NCI-H2196 treated with DMSO at 0.1 percent for 48 hours (cell line): ENCODE data around the gene CITED1.

Source experiments
- DNase-seq: peaks from one replicate; lab custom pipeline; 2025; ENCODE audit not compliant: unreplicated experiment; lab: John Stamatoyannopoulos, UW

The CITED1 gene

DNA sequence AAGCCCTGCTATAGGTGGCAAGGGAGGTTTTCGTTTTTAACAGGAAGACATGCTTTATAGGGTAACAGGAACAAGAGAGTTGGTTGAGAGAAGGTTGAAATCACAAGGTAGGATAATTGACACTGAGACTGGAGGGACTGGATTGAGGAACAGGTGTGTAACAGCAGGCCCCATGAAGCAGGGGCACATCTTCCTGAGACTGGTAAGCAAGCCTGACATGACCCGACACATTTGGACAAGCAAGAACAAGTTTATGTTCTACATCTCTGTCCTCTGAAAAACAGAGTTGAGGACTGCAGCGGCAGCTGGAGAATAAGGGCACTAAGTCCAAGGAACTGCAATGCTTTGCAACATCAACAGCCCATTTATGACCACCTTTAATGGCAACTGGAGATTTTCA, 33.9 kb downstream of the CITED1 start:
- no peak for DNase-seq

DNA sequence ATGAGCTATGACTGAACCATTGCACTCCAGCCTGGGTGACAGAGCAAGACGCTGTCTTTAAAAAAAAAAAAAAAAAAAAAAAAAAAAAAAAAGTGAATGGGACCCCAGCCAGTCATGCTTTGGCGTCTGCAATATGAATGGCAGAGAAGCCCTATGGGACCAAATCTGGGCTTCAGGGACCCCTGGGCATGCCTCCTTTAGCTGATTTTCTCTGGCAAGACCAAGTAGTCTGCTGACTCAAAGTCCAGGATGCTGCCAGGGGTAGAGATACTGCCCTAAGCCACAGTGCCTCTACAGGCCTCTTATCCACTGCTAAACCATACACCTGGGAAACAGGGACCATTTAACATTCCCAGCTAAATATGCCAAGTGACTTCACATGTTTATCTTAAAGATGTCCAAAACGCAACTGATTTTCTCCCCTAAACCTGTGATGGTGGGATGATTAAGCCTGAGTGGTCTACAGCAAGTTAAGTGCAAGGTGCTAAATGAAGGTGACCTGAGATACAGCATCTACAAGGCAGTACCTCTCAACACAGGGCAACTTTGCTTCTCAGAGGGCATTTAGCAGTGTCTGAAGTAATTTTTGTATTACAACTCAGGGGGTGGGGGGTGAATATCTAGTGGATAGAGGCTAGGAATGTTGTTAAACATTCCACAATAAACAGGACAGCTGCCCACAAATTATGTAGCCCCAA, 34.5 kb downstream of the CITED1 start:
- no peak for DNase-seq

DNA sequence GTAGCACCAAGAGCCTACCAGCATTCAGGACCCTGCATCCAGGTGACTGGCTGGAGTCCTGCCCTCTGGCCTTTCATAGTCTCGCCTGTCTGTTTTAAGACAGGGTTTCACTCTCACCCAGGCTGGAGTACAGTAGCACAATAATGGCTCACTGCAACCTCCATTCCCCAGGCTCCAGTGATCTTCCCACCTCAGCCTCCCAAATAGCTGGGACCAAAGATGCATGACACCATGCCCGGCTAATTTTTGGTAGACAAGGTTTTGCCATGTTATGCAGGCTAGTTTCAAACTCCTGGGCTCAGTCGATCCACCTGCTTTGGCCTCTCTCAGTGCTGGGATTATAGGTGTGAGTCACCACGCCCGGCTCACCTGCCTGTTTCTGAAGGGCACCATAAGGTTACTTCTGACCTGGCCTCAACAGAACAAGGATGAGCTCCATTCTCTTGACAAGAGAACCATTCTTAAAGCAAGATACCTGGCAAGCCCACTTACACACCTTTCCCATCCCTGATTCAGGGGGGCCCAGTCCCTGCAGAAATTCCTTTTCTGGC, 35.3 kb downstream of the CITED1 start:
- no peak for DNase-seq

DNA sequence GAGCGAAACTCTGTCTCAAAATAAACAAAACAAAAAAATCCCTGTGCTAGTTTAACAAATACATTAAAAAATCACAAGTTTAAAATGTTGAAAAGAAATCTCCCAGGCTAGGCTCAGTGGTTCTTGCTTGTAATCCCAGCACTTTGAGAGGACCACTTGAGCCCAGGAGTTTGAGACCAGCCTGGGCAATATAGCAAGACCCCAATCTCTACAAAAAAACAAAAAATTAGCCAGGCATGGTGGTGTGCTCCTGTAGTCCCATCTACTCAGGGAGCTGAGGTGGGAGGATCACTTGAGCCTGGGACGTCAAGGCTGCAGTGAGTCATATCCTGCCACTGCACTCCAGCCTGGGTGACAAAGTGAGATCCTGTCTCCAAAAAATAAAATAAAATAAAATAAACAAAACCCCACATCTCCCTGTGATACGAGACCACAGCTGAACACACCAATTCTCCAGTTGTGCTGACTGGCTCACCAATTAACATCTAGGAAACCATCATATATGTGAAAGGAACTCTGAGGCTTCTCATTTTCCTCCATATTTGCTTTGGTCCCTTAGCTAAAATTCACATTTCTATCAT, 36.0 kb downstream of the CITED1 start:
- DNase-seq: no peak

DNA sequence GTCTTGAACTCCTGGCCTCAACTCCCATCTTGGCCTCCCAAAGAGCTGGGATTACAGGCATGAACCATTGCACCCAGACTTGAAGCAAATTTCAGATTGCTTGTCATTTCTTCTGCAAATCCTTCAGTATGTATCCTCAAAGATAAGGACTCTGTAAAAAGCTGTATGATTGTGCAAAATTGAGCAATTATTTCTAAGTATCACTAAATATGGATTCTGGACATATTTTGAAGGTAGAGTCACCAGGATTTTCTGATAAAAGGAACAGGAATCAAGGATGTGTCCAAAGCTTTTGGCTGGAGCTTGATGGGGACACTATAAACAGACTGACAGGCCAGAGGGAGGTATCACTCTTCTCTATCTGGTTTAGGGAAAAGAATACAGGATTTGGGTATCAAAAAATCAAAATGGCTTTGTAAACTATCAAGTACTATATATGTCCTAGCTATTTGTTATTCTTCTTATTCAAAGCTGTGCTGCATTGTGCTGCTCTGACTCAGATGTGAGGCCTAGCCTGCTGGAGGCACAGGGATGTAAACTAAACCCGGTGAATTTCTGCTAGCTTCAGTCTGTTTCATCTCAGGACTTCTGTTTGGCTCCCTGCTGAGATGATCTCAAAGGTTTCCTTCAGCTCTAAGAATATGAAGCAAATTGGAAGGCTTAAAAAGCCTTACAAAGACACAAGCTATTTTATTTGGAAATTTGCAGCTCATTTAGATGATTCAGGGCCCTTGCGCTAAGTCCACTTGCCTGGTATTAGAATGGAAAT, 36.9 kb downstream of the CITED1 start:
- DNase-seq: no peak

DNA sequence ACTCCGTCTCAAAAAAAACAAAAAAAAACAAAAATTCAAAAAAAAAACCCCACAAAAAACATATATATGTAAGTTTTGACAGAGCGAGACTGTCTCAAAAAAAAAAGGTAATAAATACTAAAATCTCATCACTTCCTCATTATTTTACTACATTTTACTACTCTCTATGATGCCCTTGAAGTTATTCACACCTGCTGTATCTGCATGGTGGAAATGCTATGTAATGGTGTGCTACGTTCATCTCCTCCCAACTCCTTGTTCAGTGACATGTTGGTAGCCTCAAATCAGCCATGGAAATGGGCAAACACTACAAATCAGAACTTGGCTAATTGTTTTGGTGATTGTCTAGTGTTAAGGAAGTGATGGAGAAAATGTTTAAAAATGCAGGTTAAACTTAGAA, 40.5 kb downstream of the CITED1 start:
- DNase-seq: no peak

DNA sequence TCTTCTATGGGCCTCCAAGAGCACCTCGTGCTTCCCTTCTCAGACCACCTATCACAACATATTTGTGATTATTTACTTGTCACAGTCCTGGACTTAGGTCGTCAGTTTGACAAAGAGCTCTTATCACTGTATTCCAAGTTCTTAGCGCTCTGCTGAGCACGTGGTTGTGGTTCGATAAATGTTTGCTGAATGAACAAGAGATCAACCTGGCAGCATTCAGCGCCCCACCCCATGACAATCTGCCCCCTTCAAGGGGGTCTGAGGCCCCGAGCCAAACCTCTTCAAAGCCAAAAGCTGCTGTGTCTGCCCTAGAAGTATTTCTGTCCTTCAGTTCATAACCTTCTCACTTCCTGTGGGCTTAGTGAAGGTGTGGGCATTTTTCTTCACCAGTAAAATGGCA, 43.6 kb downstream of the CITED1 start:
- DNase-seq: no peak

DNA sequence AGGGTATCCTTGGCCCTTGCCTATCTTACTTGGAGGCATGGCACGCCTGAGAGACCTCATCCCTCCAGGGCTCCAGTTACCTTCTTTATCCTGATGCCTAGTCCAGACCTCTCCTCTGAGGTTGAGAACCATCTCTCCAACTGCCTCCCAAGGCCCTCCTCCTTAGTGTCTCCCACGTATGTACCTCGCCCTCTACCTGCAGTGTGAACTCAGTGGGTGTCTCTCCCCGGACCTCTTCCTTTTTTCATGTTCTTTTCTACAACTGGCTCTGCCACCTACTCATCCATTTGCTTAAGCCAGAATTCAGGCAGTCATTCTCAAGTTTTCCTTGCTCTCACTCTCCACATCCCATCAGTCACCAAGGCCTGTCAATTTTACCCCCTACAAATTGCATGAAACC, 45.3 kb downstream of the CITED1 start:
- DNase-seq: no peak

DNA sequence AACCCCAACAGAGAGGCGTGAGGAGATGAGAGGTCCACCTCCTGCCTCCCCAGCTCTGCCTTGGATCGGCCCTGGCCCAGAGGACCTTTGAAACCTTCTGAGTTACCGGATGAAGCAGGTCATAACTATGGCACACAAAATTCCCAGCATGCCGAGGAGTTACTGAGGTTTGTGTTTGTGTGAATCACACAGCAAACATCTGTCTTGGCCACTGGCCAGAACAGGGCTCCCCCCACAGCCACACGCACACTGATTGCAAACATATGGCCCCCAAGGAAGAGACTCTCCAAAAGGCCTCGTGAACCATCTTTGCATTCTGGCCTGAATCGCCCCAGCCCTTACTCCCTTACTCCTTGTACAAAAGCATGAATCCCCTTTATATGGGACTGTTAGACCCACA, 47.5 kb downstream of the CITED1 start:
- no peak for DNase-seq

DNA sequence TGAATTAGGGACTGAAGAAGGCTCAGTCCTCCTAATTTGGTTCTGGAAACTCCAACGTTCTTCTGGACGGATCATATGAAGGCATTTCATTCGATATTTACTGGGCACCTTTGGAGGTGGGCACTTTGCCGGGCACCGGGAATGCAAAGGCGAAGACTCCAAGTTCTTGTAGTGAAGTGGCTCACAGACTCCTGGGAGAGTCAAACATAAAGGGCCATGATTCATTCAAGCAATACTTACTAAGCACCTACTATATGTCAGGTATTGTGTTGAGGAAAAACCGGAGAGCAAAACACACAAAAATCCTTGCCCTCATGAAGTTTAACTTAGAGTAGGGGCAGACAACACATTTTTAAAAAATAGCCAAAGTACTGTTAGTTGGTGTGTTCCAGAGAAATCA, 49.9 kb downstream of the CITED1 start:
- no peak for DNase-seq

DNA sequence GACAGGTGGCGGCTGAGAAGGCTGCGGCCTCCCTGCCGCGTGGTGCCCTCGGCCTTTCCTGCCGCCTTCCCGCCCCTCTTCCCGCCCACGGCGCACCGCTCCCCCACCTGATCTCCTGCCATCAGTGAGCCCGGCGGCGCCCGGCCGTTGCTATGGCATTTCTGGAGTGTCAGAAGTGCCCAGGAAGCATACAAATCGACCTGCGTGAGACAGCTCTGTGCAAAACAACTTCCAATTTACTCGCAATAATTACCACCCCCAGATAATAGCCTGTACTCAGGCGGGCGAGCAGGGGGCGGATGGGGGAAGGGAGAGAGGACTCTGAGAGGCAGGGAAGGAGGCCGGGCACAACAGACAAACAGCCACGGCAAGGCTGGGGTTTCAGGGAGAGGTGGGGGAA, 50.3 kb downstream of the CITED1 start:
- DNase-seq: peak; percentile 33

DNA sequence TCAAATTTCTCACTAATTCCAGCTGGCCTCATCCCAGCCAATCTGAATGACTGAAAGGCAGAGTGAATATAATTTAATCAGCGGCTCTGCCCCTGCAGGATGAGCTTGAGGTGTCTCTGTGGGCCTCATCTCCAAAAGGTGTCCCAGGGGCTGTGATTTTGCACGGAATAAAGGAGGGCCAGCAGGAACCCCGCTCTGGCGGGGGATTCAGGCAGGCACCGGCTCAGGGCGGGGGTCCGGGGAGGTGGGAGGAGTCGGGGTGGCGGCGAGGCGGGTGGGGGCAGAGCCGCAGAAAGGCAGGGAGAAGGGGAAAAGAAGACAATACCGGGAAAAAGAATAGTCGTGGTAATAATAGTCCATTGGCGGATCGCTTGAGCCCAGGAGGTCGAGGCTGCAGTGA, 50.9 kb downstream of the CITED1 start:
- DNase-seq: no peak

DNA sequence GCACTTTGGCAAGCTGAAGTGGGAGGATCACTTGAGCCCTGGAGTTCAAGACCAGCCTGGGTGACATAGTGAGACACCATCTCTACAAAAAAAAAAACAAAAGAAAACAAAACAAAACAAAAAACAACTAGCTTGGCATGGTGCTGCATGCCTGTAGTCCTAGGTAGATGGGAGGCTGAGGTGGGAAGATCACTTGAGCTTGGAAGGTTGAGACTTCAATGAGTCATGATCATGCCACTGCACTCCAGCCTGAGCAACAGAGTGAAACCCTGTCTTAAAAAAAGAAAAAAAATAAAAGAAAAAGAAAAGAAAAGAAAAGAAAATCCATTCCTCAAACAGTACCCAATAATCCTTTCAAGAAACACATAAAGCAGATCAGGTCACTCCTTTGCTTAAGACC, 52.0 kb downstream of the CITED1 start:
- no peak for DNase-seq
